ENCODE results near the gene GLT6D1.
"Not testable (repeated sequence)": the region's sequence is repeated elsewhere in the genome, so short reads cannot be mapped to it uniquely, and the experiment has no call there.

The GLT6D1 gene, protein sequence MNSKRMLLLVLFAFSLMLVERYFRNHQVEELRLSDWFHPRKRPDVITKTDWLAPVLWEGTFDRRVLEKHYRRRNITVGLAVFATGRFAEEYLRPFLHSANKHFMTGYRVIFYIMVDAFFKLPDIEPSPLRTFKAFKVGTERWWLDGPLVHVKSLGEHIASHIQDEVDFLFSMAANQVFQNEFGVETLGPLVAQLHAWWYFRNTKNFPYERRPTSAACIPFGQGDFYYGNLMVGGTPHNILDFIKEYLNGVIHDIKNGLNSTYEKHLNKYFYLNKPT

DNA sequence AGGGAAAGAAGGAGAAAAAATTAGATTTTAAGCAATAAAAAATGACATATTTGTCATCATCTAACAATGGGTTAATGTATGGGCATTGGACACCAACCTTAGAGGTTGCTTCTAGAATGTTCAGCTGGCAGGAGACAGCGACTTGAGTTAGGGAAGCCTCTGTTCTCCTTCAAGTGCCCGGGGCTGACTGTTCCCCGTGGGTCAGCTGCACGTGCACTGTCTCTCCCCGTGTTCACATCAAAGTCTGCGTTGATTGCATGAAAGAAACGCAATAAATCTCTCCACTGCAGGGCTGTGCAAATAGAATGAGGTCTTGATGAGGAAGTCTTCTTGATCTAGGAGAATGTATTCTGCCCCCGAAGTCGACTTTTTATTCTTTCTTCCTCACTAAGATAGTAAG lies at the start of gene GLT6D1:
Gene GLT6D1, minus strand, starts transcription at position 345 of the 400 bp plus-strand sequence. CDS start 353 bp downstream, outside the sequence.
- Mint-ChIP-seq H3K4me1 (no peaks in the 10 kb centered on the region), H3K9me3 (peaks cover 18% of the 10 kb centered on the region), H3K27ac (no peak within 1 kb of the TSS), H3K36me3 (ENCODE audit: low read depth) (no peaks in the 10 kb centered on the region), H3K27me3 (peaks cover 23% of the 10 kb centered on the region), H3K4me3 (no peak within 1 kb of the TSS)
- no peak for DNase-seq
- ATAC-seq, result no peak

DNA sequence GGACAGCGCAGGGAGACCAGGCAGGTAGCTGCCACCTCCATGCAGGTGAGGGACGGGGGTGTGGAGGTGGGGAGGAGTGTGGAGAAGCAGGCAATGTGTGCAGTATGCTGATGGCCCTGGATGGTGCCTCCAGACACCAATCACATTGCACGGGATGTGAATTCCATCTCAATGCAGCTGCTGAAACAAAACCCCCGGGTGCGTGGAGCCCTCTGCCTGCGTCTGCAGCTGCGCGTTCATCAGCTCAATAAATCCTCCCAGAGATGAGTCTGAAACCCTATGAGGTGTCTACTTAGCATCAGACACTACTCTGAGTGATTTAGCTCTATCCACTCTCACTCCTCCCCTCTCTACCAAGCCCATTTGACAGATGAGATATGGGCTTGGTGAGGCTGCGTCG lies 49.7 kb upstream of the GLT6D1 start:
- Mint-ChIP-seq H3K9me3 (no peaks in the 10 kb centered on the region), H3K27me3 (peaks cover 2% of the 10 kb centered on the region), H3K4me1 (no peaks in the 10 kb centered on the region), H3K4me3 (no peak overlapping the region), H3K36me3 (ENCODE audit: low read depth) (no peaks in the 10 kb centered on the region), H3K27ac (no peak overlapping the region)
- ATAC-seq (no peak), DNase-seq (no peak)

DNA sequence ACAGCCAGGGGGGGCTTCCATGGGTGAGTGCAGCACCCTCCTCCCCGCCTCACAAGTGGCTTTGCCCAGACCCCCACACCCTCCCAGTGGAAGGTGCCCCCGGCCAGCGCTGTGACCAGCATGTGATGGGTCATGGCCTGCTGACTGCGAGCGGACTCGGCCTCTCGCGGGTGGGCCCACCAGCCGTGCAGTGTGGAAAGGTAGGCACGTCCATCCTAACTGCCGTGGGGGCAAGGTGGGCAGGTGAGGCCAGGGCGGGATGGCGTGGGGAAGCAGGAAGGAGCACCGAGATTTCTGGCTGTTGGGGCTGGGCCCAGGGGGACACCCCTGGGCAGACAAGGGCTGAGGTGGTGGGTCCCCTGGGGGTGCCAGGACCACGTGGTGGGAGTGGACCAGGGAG lies 47.9 kb upstream of the GLT6D1 start:
- Mint-ChIP-seq H3K27me3 (no peaks in the 10 kb centered on the region), H3K4me1 (no peaks in the 10 kb centered on the region), H3K36me3 (ENCODE audit: low read depth) (no peaks in the 10 kb centered on the region), H3K27ac (no peak overlapping the region), H3K4me3 (no peak overlapping the region), H3K9me3 (no peaks in the 10 kb centered on the region)
- DNase-seq (no peak), ATAC-seq (no peak)

DNA sequence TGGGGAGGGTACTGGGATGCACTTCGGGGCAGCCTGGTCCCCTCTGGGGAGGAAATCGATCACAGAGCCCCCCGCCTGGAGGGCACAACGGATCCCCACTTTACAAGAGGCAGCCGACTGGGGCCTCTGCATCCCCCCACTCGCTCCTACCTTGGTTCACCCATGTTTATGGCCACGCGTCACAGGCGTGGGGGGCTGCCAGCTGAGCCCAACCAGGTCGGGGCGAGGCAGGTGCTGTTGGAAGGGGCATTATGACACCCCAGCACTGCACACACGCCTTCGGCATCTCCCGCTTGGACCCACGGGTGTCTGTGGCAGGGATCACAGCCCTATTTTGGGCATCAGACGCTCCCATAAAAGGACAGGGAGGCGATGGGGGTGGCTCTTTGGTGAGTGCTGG lies 45.4 kb upstream of the GLT6D1 start:
- no peak overlapping the region for H3K4me3 Mint-ChIP-seq
- ATAC-seq, result no peak
- no peak for DNase-seq
- no peaks in the 10 kb centered on the region for H3K36me3 Mint-ChIP-seq (ENCODE audit: low read depth)
- H3K4me1 Mint-ChIP-seq, result no peaks in the 10 kb centered on the region
- no peaks in the 10 kb centered on the region for H3K27me3 Mint-ChIP-seq
- H3K27ac Mint-ChIP-seq, result no peak overlapping the region
- H3K9me3 Mint-ChIP-seq, result no peaks in the 10 kb centered on the region

DNA sequence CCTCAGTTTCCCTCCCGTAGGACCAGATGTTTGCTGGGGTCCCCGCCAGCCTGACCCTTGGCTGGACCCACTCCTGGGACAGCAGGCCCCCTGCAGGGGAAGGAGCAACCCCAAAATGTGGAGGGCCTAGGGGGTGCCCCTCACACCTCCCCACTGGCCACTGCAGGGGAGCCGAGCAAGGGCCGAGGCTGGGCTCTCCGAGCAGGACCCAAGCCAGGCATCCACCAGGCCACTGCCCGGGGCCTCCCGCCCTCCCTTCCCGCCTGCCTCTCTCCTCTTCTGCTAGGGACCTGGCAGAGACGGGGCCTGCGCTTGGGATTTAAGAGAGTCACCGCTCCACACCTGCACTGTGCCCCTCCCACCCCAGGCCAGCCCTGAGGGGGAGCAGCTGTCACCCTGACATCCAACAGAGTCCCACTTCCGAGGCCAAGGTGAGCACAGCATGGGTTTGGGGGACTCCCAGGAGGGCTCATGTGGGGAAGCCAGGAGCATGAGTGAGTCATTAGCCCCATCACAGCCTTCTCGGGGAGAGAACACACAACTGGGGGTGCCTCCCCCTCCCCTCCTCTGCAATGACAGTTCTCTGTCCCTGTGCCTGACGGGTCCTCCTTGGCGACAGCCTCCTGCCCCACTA lies 44.2 kb upstream of the GLT6D1 start:
- ATAC-seq (no peak), DNase-seq (no peak)
- H3K36me3 Mint-ChIP-seq (ENCODE audit: low read depth), result no peaks in the 10 kb centered on the region
- H3K4me1 Mint-ChIP-seq, result no peaks in the 10 kb centered on the region
- H3K27ac Mint-ChIP-seq, result no peak overlapping the region
- H3K9me3 Mint-ChIP-seq, result no peaks in the 10 kb centered on the region
- no peaks in the 10 kb centered on the region for H3K27me3 Mint-ChIP-seq
- H3K4me3 Mint-ChIP-seq, result no peak overlapping the region

DNA sequence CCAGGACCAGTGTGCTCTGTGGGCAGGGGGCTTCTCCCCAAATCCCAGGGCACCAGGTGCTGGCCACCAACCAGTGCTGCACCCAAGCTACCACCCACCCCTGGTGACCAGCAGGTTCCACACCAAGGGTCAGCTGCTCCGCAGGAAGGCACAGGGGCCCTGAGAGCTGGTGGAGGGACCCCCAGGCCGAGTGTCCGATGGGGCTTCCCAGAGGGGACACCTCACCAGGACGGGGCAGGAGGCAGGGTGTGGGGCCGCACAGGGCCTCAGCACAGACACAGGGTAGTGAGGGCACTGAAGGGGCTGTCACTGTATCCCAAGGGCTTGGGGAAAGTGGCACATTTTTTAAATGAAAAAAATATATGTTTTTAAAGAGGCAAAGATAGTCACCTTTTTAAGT lies 41.8 kb upstream of the GLT6D1 start:
- no peak for ATAC-seq
- Mint-ChIP-seq H3K4me1 (no peaks in the 10 kb centered on the region), H3K4me3 (no peak overlapping the region), H3K27me3 (no peaks in the 10 kb centered on the region), H3K27ac (no peak overlapping the region), H3K9me3 (no peaks in the 10 kb centered on the region), H3K36me3 (ENCODE audit: low read depth) (no peaks in the 10 kb centered on the region)
- no peak for DNase-seq

DNA sequence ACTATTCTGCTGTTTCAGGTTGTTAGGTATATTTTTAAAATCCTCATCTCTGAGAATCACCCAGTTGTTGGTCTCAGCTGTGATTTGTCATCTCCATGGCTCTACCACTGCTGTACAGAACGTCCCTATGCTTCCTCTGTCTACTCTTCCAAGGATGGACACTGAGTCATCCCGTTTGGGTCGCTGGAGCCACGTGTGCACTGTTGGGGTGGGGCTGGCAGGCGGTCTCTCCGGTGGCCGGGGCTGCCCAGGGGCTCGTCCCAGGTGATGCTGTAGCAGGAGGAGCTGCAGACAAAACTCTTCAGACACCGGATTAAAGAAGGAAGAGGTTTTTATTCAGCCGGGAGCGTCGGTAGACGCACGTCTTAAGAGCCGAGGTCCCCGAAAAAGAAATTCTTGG lies 40.7 kb upstream of the GLT6D1 start:
- no peak for DNase-seq
- Mint-ChIP-seq H3K4me1 (no peaks in the 10 kb centered on the region), H3K27ac (no peak overlapping the region), H3K36me3 (ENCODE audit: low read depth) (no peaks in the 10 kb centered on the region), H3K9me3 (no peaks in the 10 kb centered on the region), H3K27me3 (peaks cover 2% of the 10 kb centered on the region), H3K4me3 (no peak overlapping the region)
- ATAC-seq, result no peak

DNA sequence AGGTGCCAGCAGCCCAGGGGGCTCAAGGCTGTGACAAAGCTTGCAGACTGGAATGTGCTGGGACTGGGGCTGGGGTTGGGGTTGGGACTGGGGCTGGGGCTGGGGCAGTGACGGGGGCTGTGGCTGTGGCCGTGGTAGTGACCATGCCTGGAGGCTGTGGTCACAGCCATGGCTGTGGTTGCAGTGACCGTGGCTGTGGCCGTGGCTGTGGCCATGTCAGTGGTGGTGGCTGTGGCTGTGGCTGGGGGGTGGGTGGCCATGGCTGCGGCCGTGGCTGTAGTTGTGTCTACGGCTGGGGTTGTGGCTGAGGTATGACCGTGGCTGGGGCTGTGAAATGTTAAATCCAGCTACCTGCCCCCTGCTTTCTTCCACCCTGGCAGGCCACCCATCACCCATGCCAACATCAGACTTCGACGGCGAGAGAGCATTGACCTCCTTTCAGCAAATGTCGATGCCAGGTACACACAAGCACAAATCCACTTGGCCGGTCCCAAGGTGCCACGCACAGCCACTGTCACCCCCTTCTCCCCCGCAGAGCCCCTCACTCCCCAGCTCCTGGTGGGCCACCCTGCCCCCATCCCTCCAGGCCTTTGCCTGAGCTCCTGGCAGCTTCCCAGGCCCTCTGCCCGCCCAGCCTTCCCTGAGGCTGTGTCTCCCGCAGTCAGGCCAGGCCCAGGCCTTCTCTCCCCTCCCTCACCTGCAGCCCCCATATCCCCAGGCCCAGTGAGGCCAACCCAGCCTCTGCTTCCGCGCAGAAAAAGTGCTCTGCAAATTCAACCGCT lies 39.1 kb upstream of the GLT6D1 start:
- Mint-ChIP-seq H3K4me3 (no peak overlapping the region), H3K4me1 (no peaks in the 10 kb centered on the region), H3K36me3 (ENCODE audit: low read depth) (no peaks in the 10 kb centered on the region), H3K27ac (no peak overlapping the region), H3K27me3 (peaks cover 2% of the 10 kb centered on the region), H3K9me3 (no peaks in the 10 kb centered on the region)
- no peak for DNase-seq
- no peak for ATAC-seq

DNA sequence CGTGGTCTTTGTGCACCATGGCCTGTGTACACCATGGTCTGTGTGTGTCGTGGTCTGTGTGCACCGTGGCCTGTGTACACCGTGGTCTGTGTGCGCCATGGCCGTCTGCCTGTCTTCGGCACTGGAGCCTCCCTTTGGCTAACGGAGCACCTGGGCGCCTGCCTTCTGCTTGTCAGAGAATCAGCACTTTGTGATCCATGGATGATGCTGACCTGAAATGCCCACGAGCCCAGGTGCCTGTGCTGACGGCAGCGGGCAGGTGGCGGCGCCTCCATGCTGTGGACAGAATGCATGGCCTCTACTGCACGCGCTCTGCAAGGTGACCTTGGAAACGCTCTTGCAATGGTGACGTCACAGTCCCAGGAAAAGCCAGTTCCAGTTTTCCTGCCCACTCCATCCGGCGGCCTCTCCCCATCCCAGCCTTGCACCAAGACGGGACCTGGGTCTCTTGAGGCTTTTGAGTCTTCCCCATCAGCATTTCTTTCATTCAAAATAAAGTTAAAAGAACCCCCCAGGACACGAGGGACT lies 38.4 kb upstream of the GLT6D1 start:
- no peak for ATAC-seq
- H3K9me3 Mint-ChIP-seq, result no peaks in the 10 kb centered on the region
- H3K27me3 Mint-ChIP-seq, result peaks cover 2% of the 10 kb centered on the region
- DNase-seq, result no peak
- no peaks in the 10 kb centered on the region for H3K4me1 Mint-ChIP-seq
- no peak overlapping the region for H3K4me3 Mint-ChIP-seq
- H3K36me3 Mint-ChIP-seq (ENCODE audit: low read depth), result no peaks in the 10 kb centered on the region
- H3K27ac Mint-ChIP-seq, result no peak overlapping the region

DNA sequence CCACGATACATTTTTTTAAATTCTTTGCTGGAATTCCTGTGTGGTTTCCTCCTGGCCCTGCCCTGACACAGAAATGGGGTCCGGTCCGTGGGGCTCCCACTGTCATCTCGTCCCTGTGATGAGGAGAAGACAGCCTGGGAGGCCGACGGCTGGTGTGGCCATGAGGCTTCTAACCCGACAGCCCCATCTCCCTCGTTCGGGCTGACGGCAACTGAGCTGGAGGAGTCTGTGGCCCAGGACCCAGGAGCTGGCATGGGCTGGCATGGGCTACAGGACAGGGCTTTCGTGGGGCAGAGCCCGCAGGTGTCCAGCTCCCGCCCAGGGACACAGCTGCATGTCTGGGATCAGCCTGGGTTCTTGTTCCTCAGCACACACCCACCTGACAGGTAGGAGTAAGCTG lies 37.6 kb upstream of the GLT6D1 start:
- Mint-ChIP-seq H3K4me3 (no peak overlapping the region), H3K36me3 (ENCODE audit: low read depth) (no peaks in the 10 kb centered on the region), H3K27ac (no peak overlapping the region), H3K27me3 (peaks cover 5% of the 10 kb centered on the region), H3K4me1 (no peaks in the 10 kb centered on the region), H3K9me3 (no peaks in the 10 kb centered on the region)
- DNase-seq, result no peak
- ATAC-seq, result no peak

DNA sequence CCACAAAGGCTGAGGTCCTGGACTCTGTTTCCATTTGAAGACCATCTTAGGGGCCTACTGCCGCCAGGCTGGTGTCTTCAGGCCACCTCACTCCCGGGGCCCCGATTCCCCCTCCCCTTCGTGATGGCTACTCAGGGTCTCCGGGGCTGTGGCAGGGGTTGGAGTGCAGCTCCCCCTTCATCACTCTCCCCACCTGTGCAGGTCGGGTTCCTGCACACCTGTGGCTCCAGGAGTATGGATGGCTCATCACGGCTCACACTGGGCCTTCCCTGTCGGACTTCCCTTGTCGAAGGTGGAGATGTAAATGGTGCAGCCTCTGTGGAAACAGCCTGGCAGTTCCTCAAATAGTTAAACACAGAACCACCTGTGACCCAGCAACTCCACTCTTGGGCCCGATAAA lies 35.6 kb upstream of the GLT6D1 start:
- no peaks in the 10 kb centered on the region for H3K9me3 Mint-ChIP-seq
- no peaks in the 10 kb centered on the region for H3K4me1 Mint-ChIP-seq
- DNase-seq, result no peak
- no peak overlapping the region for H3K27ac Mint-ChIP-seq
- ATAC-seq, result no peak
- H3K36me3 Mint-ChIP-seq (ENCODE audit: low read depth), result no peaks in the 10 kb centered on the region
- H3K27me3 Mint-ChIP-seq, result peaks cover 5% of the 10 kb centered on the region
- no peak overlapping the region for H3K4me3 Mint-ChIP-seq

DNA sequence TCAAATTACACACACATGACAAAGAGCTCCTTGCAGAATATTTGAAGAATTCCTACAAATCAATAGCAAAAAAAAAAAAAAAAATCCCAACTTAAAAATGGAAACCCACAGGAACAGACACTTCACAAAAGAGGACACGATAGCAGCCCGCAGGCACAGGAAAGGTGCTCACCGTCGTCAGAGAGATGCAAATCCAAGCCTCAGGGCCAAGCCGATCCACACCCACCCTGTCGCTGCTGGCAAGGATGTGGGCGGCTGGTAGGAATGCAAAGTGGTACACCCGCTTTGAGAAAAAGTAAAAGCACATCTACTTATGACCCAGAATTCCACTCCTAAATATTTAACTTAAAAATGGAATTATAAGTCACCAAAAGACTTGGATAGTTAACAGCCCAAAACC lies 34.6 kb upstream of the GLT6D1 start:
- ATAC-seq, result no peak
- Mint-ChIP-seq H3K4me3 (no peak overlapping the region), H3K27me3 (peaks cover 5% of the 10 kb centered on the region), H3K27ac (no peak overlapping the region), H3K36me3 (ENCODE audit: low read depth) (no peaks in the 10 kb centered on the region), H3K4me1 (no peaks in the 10 kb centered on the region), H3K9me3 (no peaks in the 10 kb centered on the region)
- DNase-seq, result no peak

DNA sequence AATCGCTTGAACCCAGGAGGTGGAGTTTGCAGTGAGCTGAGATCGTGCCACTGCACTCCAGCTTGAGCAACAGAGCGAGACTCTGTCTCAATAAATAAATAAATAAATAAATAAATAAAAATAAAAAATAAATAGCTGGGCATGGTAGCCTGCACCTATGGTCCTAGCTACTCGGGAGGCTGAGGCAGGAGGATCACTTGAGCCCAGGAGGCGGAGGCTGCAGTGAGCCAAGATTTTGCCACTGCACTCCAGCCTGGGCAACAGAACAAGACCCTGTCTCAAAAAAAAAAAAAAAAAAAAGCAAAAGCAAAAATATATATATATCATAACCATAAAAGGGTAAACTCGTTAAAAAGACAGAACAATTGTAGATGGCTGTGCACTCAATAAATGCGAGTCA lies 33.4 kb upstream of the GLT6D1 start:
- H3K27ac Mint-ChIP-seq; DNase-seq; H3K4me3 Mint-ChIP-seq; H3K36me3 Mint-ChIP-seq (ENCODE audit: low read depth); ATAC-seq; H3K4me1 Mint-ChIP-seq; H3K9me3 Mint-ChIP-seq; H3K27me3 Mint-ChIP-seq: not testable (repeated sequence)

DNA sequence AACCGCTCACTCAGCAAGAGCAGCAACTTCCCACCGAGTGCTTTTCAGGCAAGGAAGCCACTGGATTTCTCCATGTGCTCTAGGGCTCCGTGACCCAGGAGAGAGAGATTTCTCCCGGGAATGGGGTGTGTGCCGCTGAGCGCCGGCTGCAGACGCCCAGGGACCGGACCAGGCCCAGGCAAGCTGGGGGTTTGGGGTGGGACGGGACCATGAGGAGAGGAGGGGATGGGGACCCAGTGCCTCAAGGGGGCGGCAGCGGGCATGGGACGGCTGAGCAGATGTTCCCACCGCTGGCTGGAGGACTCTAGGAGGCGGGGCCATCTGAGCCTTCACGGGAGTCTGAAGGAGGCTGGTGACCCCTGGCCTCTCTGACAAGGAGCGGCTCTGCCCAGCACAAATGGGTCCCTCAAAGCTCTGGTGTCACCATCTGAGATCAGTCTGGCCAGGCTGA lies 32.3 kb upstream of the GLT6D1 start:
- ATAC-seq, result peak; percentile 11
- no peaks in the 10 kb centered on the region for H3K36me3 Mint-ChIP-seq (ENCODE audit: low read depth)
- no peak for DNase-seq
- H3K27me3 Mint-ChIP-seq, result peaks cover 5% of the 10 kb centered on the region
- no peak overlapping the region for H3K27ac Mint-ChIP-seq
- H3K4me1 Mint-ChIP-seq, result no peaks in the 10 kb centered on the region
- no peaks in the 10 kb centered on the region for H3K9me3 Mint-ChIP-seq
- no peak overlapping the region for H3K4me3 Mint-ChIP-seq

All from activated naive CD8-positive, alpha-beta T cell treated with anti-CD3 and anti-CD28 coated beads, Interleukin-2, amount 50 U/mL, for 24 hours (primary cell).